Measurements from ENCODE around the gene CYTH1.

- TF ChIP-seq CTCF (tag by site-specific recombination; IDR thresholded peaks at IDR 0.05) (no peak), ZNF24 (tag by site-specific recombination; IDR thresholded peaks at IDR 0.05) (no peak), ZBTB20 (tag by site-specific recombination; IDR thresholded peaks at IDR 0.05) (no peak), REST (tag by site-specific recombination; IDR thresholded peaks at IDR 0.05) (no peak), ZSCAN5A (tag by site-specific recombination; IDR thresholded peaks at IDR 0.05) (no peak), ZNF48 (tag by site-specific recombination; IDR thresholded peaks at IDR 0.05) (no peak), ZNF600 (tag by site-specific recombination; IDR thresholded peaks at IDR 0.05) (no peak)
These were observed 44.3 kb upstream of the CYTH1 start for GRCh38 chr17:78826421-78826820.

Measured in HEK293 (cell line).